ENCODE measurements around the gene S100A12.
"Not testable (repeated sequence)": the region's sequence is repeated elsewhere in the genome, so short reads cannot be mapped to it uniquely, and the experiment has no call there.

The S100A12 gene

GRCh38 chr1:153375511-153375910 is at the start of gene S100A12:
S100A12 (minus strand) TSS chr1:153375621; CDS start chr1:153374592, 1,029 bp downstream.
- DNase-seq: no peak

- no peak for DNase-seq
Observed at GRCh38 chr1:153422450-153423068, 47.1 kb upstream of the S100A12 start.

GRCh38 chr1:153420306-153420705 is 44.9 kb upstream of the S100A12 start:
- DNase-seq: no peak

- not testable (repeated sequence) for DNase-seq
Observed at GRCh38 chr1:153419436-153419793, 44.0 kb upstream of the S100A12 start.

GRCh38 chr1:153418758-153419435 is 43.5 kb upstream of the S100A12 start:
- not testable (repeated sequence) for DNase-seq

- no peak for DNase-seq
Observed at GRCh38 chr1:153417136-153417888, 41.9 kb upstream of the S100A12 start.

- no peak for DNase-seq
Observed at GRCh38 chr1:153415850-153416570, 40.6 kb upstream of the S100A12 start, which contains the start of gene S100A7A. S100A7A (plus strand) TSS chr1:153416520; CDS start chr1:153418083, 1,563 bp downstream.

- not testable (repeated sequence) for DNase-seq
Observed at GRCh38 chr1:153413961-153414360, 38.5 kb upstream of the S100A12 start.

GRCh38 chr1:153407274-153407673 is 31.9 kb upstream of the S100A12 start:
- DNase-seq: not testable (repeated sequence)

- not testable (repeated sequence) for DNase-seq
Observed at GRCh38 chr1:153405825-153406599, 30.6 kb upstream of the S100A12 start.

- no peak for DNase-seq
Observed at GRCh38 chr1:153404768-153405167, 29.3 kb upstream of the S100A12 start.

- DNase-seq: no peak
Observed at GRCh38 chr1:153404086-153404635, 28.7 kb upstream of the S100A12 start.

GRCh38 chr1:153403421-153404085 is 28.1 kb upstream of the S100A12 start:
- no peak for DNase-seq

- DNase-seq: no peak
Observed at GRCh38 chr1:153402226-153402625, 26.8 kb upstream of the S100A12 start.

GRCh38 chr1:153401461-153401860 is 26.0 kb upstream of the S100A12 start:
- no peak for DNase-seq

- peak; percentile 37 for DNase-seq
Observed at GRCh38 chr1:153400244-153400643, 24.8 kb upstream of the S100A12 start.

- no peak for DNase-seq
Observed at GRCh38 chr1:153399401-153400055, 24.1 kb upstream of the S100A12 start.

- DNase-seq: no peak
Observed at GRCh38 chr1:153397924-153398651, 22.7 kb upstream of the S100A12 start.

GRCh38 chr1:153397051-153397923 is 21.9 kb upstream of the S100A12 start:
- no peak for DNase-seq
